Spinal cord (tissue), 10 donors: ENCODE measurements around the gene UBE2E2. TPM values are rescaled to one million over a fixed set of nuclear protein-coding genes. Genes with fewer than 3 reads are reported as not detected.

Experiments
- DNase-seq, 6 donors: peaks; one replicate each; pipeline versions ENCODE4 v3.0.0 to v3.0.0-alpha.2; 2013 to 2015; ENCODE audit warnings: low spot score in 6 of 6, low read depth in 4 of 6
- H3K27ac ChIP-seq: one replicate; pipeline ENCODE4 v1.5.1; 2013; ENCODE audit warnings: low read depth, low read length, control low read depth
- H3K27me3 ChIP-seq: one replicate; pipeline ENCODE4 v1.6.1; 2013; ENCODE audit warnings: low read length; ENCODE audit not compliant: control insufficient read depth, insufficient read depth
- H3K36me3 ChIP-seq: one replicate; pipeline ENCODE4 v1.6.1; 2013; ENCODE audit warnings: low read length; ENCODE audit not compliant: control insufficient read depth, insufficient read depth
- H3K4me1 ChIP-seq: one replicate; pipeline ENCODE4 v1.6.1; 2013; ENCODE audit warnings: low read length; ENCODE audit not compliant: control insufficient read depth, insufficient read depth
- H3K4me3 ChIP-seq: one replicate; pipeline ENCODE4 v1.5.1; 2013; ENCODE audit warnings: low read depth, low read length, control low read depth
- H3K9me3 ChIP-seq: one replicate; pipeline ENCODE4 v1.6.1; 2013; ENCODE audit warnings: low read length; ENCODE audit not compliant: control insufficient read depth, insufficient read depth
- WGBS: methylation state at CpG from one replicate; pipeline ENCODE4 v1.1.5; 2013; ENCODE audit warnings: missing lambda C conversion rate; ENCODE audit not compliant: insufficient coverage; 5-methylcytosine and 5-hydroxymethylcytosine counted together
- polyA plus RNA-seq, 2 donors: library from polyadenylated mRNA; unstranded; fragments of 120-200 nt; gene quantifications; one replicate each; pipeline ENCODE4 v1.2.1, GENCODE V29; 2013; ENCODE audit not compliant: insufficient read length in 2 of 2
- total RNA-seq, 2 donors: library from RNA; depleted of rRNA in 1 of 2; stranded (reverse); fragments of 120-200 nt in 1 of 2; fragments of >200 nt in 1 of 2; gene quantifications; one replicate each; pipeline versions ENCODE4 v1.2.3 to v1.2.4, GENCODE V29; 2013 to 2014
- donor health status: healthy.

Gene UBE2E2
- total and polyA plus RNA-seq, 4 donors = 38.8 to 144 (median 82.6) TPM

DNA sequence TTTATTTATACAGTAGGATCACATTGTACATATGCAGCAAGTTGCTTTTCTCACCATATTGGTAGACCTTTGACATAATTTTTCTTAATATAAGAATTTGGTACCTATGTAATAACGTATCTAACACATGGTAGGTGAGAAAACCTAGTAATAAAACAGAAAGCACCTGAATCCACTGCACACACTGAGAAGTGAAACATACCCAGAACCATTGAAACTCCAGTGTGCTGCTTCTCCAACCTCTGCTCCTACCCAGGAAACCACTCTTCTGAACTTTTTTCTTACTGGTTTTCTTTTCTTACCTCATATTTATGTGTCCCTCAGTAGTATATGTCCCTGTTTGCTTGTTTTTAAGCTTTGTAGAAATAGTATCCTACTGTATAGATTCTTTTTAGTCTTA is 293.0 kb downstream of the UBE2E2 start:
- DNase-seq = no peak
- Histone ChIP-seq H3K27ac (no peak overlapping the region), H3K27me3 (no peaks in the 10 kb centered on the region), H3K36me3 (no peaks in the 10 kb centered on the region), H3K4me3 (no peak overlapping the region), H3K9me3 (no peaks in the 10 kb centered on the region), H3K4me1 (no peaks in the 10 kb centered on the region)
- WGBS = no CpG with 5 or more reads among the region's 1 CpG

DNA sequence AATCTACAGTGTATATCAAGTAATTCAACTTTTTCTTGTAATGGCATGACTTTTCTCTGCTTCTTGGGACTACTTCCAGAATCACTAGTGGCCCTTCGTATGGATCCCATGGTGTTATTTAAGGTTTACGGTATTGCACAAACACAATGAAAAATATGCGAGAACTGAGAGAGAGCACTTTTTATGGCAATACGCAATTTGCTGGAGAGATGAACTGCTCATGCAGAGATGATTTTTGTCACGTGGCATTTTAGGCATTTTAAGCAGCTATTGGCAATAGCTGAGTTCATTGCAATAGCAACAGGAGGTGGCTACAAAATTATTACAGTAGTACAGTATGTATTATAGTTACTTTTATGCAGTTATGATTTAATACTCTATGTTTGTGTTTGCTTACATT is 294.0 kb downstream of the UBE2E2 start:
- WGBS = 79% methylated on average over 4 of the region's 5 CpGs
- Histone ChIP-seq H3K27ac (no peak overlapping the region), H3K4me3 (no peak overlapping the region), H3K36me3 (no peaks in the 10 kb centered on the region), H3K4me1 (no peaks in the 10 kb centered on the region), H3K9me3 (no peaks in the 10 kb centered on the region), H3K27me3 (no peaks in the 10 kb centered on the region)
- DNase-seq = peak in 1 of 6 donors; percentile 22

GRCh38 chr3:23501201-23501802 is 298.2 kb downstream of the UBE2E2 start:
- H3K36me3 ChIP-seq = no peaks in the 10 kb centered on the region
- no peak overlapping the region for H3K27ac ChIP-seq
- no peaks in the 10 kb centered on the region for H3K4me1 ChIP-seq
- no peaks in the 10 kb centered on the region for H3K27me3 ChIP-seq
- DNase-seq = no peak
- H3K4me3 ChIP-seq = no peak overlapping the region
- 100% methylated on average over 1 of the region's 4 CpGs for WGBS
- no peaks in the 10 kb centered on the region for H3K9me3 ChIP-seq

DNA sequence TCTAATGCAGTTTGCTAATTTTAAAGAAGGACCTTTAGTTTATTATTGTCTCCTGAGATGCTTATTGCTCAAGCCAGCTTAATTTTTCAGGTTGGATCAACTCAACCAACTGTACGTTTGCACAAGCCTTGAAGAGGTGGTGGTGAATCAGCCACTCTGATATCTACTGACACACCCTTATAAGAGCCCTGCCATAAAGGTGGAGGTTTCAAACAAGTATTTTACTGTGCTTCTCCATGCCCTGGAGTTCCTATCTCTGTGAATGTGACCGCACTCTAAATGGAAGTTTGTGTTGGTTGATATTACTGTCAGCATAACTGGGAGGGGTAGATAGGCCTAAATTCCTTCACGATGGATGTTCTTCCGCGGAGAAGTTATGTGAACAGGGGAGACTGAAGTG is 305.3 kb downstream of the UBE2E2 start:
- WGBS = 100% methylated on average over 1 of the region's 5 CpGs
- no peaks in the 10 kb centered on the region for H3K27me3 ChIP-seq
- H3K36me3 ChIP-seq = no peaks in the 10 kb centered on the region
- H3K4me1 ChIP-seq = no peaks in the 10 kb centered on the region
- H3K9me3 ChIP-seq = no peaks in the 10 kb centered on the region
- DNase-seq = no peak
- no peak overlapping the region for H3K27ac ChIP-seq
- H3K4me3 ChIP-seq = no peak overlapping the region

DNA sequence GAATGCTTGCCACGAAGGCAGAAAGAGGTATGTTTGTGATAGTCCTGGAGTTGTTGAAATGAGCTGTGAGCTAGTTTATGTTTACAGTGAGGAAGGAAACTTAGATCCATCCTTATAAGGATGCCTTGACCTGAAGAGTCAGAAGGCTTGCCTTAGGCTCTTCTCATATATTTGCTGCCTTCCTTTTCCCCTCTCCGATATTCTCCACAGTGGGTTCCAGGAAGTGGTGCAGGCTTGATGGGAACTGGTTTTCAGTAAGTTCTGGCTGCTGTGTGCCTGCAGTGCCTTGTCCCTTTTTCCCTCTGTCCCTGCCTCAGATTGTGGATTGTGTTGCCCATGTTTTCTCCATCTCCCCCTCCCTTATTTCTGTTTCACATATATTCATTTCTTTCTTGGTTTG is 315.3 kb downstream of the UBE2E2 start:
- no CpG with 5 or more reads among the region's 2 CpGs for WGBS

GRCh38 chr3:23519314-23520208 is 316.4 kb downstream of the UBE2E2 start:
- no peak overlapping the region for H3K27ac ChIP-seq
- DNase-seq = no peak
- H3K4me1 ChIP-seq = no peaks in the 10 kb centered on the region
- no peak overlapping the region for H3K4me3 ChIP-seq
- no peaks in the 10 kb centered on the region for H3K9me3 ChIP-seq
- no peaks in the 10 kb centered on the region for H3K27me3 ChIP-seq
- H3K36me3 ChIP-seq = no peaks in the 10 kb centered on the region
- 100% methylated on average over 1 of the region's 4 CpGs for whole genome bisulfite sequencing

More for the DNA sequence above, 315.3 kb downstream of the UBE2E2 start:
- Histone ChIP-seq H3K4me3 (no peak overlapping the region), H3K9me3 (no peaks in the 10 kb centered on the region), H3K4me1 (no peaks in the 10 kb centered on the region), H3K36me3 (no peaks in the 10 kb centered on the region), H3K27me3 (no peaks in the 10 kb centered on the region), H3K27ac (no peak overlapping the region)
- DNase-seq = no peak

GRCh38 chr3:23527326-23527725 is 324.2 kb downstream of the UBE2E2 start:
- H3K4me1 ChIP-seq = no peaks in the 10 kb centered on the region
- H3K4me3 ChIP-seq = no peak overlapping the region
- H3K27ac ChIP-seq = no peak overlapping the region
- H3K27me3 ChIP-seq = no peaks in the 10 kb centered on the region
- no peaks in the 10 kb centered on the region for H3K36me3 ChIP-seq
- no CpG with 5 or more reads among the region's 2 CpGs for WGBS
- H3K9me3 ChIP-seq = no peaks in the 10 kb centered on the region
- no peak for DNase-seq

DNA sequence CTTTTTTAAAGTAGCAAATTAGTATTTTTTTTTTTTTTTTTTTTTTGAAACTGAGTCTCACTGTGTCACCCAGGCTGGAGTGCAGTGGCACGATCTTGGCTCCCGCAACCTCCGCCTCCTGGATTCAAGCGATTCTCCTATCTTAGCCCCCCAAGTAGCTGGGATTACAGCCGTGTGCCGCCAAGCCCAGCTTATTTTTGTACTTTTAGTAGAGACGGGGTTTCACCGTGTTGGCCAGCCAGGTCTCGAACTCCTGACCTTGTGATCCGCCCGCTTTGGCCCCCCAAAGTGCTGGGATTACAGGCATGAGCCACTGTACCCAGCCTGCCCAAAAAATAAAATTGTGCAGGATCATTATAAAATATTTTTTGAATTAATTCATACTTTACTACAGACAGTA is 330.5 kb downstream of the UBE2E2 start:
- DNase-seq = no peak
- no peak overlapping the region for H3K4me3 ChIP-seq
- H3K9me3 ChIP-seq = no peaks in the 10 kb centered on the region
- H3K4me1 ChIP-seq = no peaks in the 10 kb centered on the region
- no peaks in the 10 kb centered on the region for H3K27me3 ChIP-seq
- 98% methylated on average over 8 of the region's 11 CpGs for WGBS
- no peak overlapping the region for H3K27ac ChIP-seq
- H3K36me3 ChIP-seq = no peaks in the 10 kb centered on the region

DNA sequence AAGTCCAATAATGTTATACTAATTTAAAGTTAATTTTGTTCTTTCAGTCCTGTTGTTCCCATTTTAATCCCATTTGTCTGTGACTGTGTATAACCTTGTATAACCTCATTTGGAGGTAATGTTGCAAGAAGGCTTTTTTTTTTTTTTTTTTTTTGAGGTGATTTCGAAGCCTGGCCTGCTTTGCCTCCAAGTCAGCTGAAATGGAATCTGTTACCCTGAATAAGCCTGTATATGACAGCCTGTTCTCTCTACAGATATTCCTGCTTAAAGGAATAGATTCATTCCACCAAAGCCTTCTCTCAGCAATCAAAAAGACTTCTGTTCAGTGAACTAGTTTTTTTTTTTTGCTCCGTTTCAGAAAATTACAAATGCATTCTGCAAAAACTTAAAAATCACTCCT is 330.9 kb downstream of the UBE2E2 start:
- no CpG with 5 or more reads among the region's 2 CpGs for WGBS
- no peaks in the 10 kb centered on the region for H3K9me3 ChIP-seq
- DNase-seq = peak in 1 of 6 donors; percentile 3
- no peaks in the 10 kb centered on the region for H3K27me3 ChIP-seq
- H3K27ac ChIP-seq = no peak overlapping the region
- H3K4me1 ChIP-seq = no peaks in the 10 kb centered on the region
- H3K36me3 ChIP-seq = no peaks in the 10 kb centered on the region
- H3K4me3 ChIP-seq = no peak overlapping the region

- peak; percentile 10 to 69 (median 26) for DNase-seq
- Histone ChIP-seq H3K4me1 (no peaks in the 10 kb centered on the region), H3K9me3 (no peaks in the 10 kb centered on the region), H3K36me3 (no peaks in the 10 kb centered on the region), H3K27me3 (no peaks in the 10 kb centered on the region), H3K27ac (no peak overlapping the region), H3K4me3 (peak overlapping the region; percentile 2)
- 29% methylated on average over 2 of the region's 4 CpGs for WGBS
Measured at GRCh38 chr3:23537101-23537551, 334.0 kb downstream of the UBE2E2 start.
